NOMO-1 (cell line): Measurements from ENCODE around the gene FMO3.

ENCODE experiments used
- DNase-seq, 2 experiments: peaks; one replicate each; lab custom pipeline; 2025; ENCODE audit not compliant: unreplicated experiment in 2 of 2; lab: John Stamatoyannopoulos, UW

FMO3 gene

GRCh38 chr1:171115280-171115897, 24.7 kb downstream of the FMO3 start:
- no peak for DNase-seq

GRCh38 chr1:171116676-171117075, 26.0 kb downstream of the FMO3 start:
- no peak for DNase-seq

- no peak for DNase-seq
Observed at GRCh38 chr1:171117085-171117484, 26.4 kb downstream of the FMO3 start.

- DNase-seq: no peak
Observed at GRCh38 chr1:171119648-171120047, 28.9 kb downstream of the FMO3 start.

- DNase-seq: no peak
Observed at GRCh38 chr1:171122299-171122698, 31.6 kb downstream of the FMO3 start.

GRCh38 chr1:171122893-171123292, 32.2 kb downstream of the FMO3 start:
- no peak for DNase-seq

GRCh38 chr1:171126504-171126903, 35.8 kb downstream of the FMO3 start:
- DNase-seq: no peak

- DNase-seq: no peak
Observed at GRCh38 chr1:171127099-171127498, 36.4 kb downstream of the FMO3 start.

- DNase-seq: no peak
Observed at GRCh38 chr1:171127501-171127900, 36.8 kb downstream of the FMO3 start.

GRCh38 chr1:171128463-171128862, 37.8 kb downstream of the FMO3 start:
- DNase-seq: no peak

- no peak for DNase-seq
Observed at GRCh38 chr1:171134204-171134923, 43.7 kb downstream of the FMO3 start.

GRCh38 chr1:171137580-171137979, 46.9 kb downstream of the FMO3 start:
- DNase-seq: no peak

GRCh38 chr1:171138980-171139379, 48.3 kb downstream of the FMO3 start:
- DNase-seq: no peak

- no peak for DNase-seq
Observed at GRCh38 chr1:171139890-171140289, 49.2 kb downstream of the FMO3 start.

GRCh38 chr1:171140401-171140800, 49.7 kb downstream of the FMO3 start:
- DNase-seq: no peak

- DNase-seq: no peak
Observed at GRCh38 chr1:171140956-171141687, 50.4 kb downstream of the FMO3 start.

- DNase-seq: no peak
Observed at GRCh38 chr1:171141688-171142415, 51.1 kb downstream of the FMO3 start.

- no peak for DNase-seq
Observed at GRCh38 chr1:171142416-171143385, 52.0 kb downstream of the FMO3 start.

GRCh38 chr1:171150156-171150555, 59.5 kb downstream of the FMO3 start:
- DNase-seq: no peak

GRCh38 chr1:171152549-171152948, 61.8 kb downstream of the FMO3 start:
- no peak for DNase-seq
